ENCODE measurements around the gene NEDD4L. TPM values are rescaled to one million over a fixed set of nuclear protein-coding genes. Genes with fewer than 3 reads are reported as not detected.
"Not testable (repeated sequence)": the region's sequence is repeated elsewhere in the genome, so short reads cannot be mapped to it uniquely, and the experiment has no call there.

NEDD4L gene
- total RNA-seq, 1 experiment from 2014 or later: 54.1 TPM

- DNase-seq (ENCODE audit: low read depth): no peak
These were observed 108.9 kb downstream of the NEDD4L start for GRCh38 chr18:58152891-58153290.

DNA sequence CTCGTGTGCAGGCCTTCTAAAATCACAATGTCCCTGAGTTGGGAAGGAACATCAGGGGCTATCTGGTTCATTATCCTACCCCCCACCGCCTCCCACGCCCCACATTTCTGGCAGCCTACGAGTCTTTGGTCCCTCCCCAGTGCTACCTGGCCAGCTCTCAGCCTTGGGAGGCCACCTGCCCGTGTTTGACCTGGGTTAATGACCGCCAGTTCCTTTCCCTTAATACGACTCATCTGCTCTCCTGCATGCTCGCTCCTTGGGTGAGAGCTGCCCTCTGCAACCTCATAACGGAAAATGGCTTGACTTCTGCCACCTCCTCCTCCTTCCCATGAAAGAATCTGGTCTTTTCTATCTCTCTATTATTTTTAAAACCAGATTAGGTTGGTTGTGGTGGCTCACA lies 112.5 kb downstream of the NEDD4L start:
- no peak for DNase-seq (ENCODE audit: low read depth)

DNA sequence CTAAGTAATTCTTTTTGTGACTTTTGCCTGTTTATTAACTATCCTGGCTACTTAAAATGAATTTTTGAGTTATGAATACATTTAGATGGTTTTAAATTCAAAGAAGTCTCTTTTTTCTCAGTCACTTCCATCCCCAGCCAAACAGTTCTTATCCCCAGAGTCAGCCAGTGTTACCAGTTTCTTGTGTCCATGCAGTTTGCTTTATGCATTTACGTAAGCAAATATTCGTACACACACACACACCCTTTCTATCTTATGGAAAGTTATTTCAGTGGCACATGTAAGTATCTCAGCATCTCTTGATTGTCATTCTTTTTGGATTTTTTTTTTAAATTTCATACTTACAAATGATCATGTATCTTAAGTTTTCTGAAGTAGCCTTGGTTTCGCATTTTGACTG lies 113.2 kb downstream of the NEDD4L start:
- DNase-seq (ENCODE audit: low read depth): no peak

DNA sequence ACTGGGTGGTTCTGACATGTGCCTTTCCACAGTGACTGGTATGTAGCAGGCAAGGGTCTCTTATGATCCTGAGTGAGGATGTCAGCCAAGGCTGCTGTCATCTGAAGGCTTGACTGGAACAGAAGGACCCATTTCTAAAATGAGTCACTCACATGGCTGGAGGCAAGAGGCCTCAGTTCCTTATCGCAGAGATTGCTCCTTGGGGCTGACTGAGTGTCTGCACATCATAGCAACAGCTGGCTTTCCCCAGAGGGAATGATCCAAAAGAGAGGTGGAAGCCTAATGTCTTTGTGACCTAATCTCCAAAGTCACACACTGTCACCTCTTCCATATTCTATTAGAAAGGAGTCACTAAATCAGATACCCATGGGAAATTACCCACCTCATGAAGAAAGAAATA lies 114.0 kb downstream of the NEDD4L start:
- peak; percentile 37 for DNase-seq (ENCODE audit: low read depth)

DNA sequence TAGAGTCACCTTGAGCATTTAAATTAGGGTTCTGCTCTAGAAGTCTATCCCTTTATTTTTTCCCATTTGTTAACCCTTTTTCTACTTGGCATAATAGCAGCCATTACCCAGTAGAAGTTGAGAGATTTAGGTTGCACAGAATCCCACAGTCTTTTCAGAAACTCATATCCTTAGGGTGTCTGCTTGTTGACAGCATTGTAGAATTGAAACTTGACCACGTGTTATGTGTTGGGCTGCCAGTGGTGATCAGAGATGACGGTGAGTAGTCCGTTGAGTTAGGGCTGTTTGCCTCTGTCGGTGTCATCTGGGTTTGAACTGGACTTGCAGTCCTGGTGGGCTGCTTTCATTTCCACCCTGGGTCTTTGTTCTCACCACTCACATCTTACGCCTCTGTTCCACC lies 114.4 kb downstream of the NEDD4L start:
- DNase-seq (ENCODE audit: low read depth): no peak

DNA sequence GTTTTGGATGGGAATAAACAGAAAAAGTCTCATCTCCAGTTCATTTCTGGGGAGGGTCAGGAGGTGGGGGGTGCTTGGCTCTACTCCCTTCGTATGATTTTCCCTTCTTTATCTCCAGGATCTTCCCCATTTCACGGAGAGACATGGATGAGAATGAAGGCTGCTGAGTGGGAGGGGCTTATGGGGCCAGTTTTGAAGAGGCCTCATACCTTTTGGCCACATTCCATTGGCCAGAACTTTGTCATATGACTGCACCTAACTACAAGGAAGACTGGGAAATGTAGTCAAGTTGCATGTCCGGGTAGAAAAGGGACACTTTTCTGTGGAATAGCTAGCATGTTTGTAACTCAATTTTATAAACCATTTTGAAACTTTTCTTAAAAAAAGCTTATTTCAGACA lies 117.6 kb downstream of the NEDD4L start:
- DNase-seq (ENCODE audit: low read depth): peak; percentile 48

DNA sequence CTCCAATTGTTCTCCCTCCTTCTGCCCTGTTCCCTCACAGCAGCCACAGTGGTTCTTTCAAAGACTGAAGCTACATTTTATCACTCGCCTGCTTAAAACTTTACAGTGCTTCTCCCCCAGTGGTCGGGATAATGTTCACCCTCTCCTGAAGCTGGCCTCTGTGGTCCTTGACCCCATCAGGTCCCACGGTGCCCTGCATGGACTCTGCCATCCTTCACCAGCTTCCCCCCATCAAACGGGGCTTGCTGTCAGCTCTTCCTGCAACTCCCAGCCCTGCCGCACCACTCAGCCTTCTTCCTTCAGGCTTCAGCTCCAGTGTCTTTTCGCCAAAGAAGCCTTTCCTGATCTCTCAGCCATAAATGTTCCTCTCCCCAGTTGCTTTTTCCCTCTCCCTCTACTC lies 118.1 kb downstream of the NEDD4L start:
- DNase-seq (ENCODE audit: low read depth): no peak

- DNase-seq (ENCODE audit: low read depth): no peak
These were observed 119.1 kb downstream of the NEDD4L start for GRCh38 chr18:58163004-58163590.

DNA sequence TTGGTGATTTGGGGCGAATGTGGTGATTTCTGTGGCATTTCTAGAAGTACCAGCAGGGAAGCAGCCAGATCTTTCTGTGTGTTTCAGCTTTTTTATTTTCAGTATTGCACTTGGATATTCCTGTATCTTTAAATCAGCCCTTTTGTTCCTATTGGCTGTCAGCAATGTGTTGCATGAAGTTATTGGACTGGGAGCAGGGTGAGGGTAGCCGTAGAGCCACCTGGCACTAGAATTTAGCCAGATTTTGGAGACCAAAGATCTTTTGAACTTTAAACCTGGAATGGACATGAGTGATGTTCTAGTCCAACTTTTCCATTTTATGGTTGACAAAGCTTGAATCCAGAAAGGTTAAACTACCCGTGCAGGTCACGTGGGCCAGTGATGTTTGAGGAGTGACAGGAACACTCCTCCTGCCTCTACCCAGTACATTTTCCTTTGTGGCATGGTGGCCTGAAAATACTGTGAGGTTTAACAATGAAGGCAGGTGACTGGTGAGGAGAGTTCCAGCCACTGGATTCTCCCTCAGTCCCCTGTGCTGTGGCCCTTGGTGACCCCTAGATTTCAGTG lies 122.3 kb downstream of the NEDD4L start:
- no peak for DNase-seq (ENCODE audit: low read depth)

DNA sequence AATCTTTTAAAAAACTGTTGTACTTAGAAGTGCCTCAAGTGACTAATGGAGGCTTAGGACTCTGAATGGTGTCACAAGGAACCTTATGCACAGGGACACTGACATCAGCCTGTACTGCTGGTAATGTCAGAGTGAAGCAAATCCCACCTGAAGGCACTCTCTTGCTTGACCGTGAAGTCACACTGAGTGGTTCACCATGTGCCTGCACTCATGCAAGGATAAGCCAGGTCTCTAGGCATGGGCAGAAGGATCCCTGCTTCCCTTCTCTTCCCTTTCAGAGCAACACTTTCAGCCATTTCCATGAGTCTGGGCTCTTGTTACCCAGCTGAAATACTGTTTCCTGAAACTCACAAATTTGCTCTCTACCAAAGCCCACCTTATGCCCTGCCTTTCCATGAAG lies 123.0 kb downstream of the NEDD4L start:
- DNase-seq (ENCODE audit: low read depth): no peak

- DNase-seq (ENCODE audit: low read depth): peak; percentile 82
These were observed 124.2 kb downstream of the NEDD4L start for GRCh38 chr18:58168221-58168620.

GRCh38 chr18:58168993-58169392 lies 125.0 kb downstream of the NEDD4L start:
- DNase-seq (ENCODE audit: low read depth): no peak

- no peak for DNase-seq (ENCODE audit: low read depth)
These were observed 125.4 kb downstream of the NEDD4L start for GRCh38 chr18:58169472-58169871.

DNA sequence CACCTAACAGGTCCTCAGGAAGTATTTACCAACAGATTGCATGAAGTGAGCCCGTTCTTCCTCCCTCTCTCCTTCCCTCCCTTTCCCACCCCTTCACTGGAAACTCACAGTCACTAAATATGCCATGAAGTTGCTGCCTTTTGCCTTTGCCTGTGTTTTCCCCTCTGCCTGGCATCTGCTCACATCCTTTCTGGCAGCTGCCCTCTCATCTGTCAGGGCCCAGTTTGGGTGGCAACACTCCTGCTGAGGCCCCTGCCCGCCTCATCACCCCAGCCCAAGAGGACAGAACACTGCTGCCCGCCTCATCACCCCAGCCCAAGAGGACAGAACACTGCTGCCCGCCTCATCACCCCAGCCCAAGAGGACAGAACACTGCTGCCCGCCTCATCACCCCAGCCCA lies 126.0 kb downstream of the NEDD4L start:
- not testable (repeated sequence) for DNase-seq (ENCODE audit: low read depth)

DNA sequence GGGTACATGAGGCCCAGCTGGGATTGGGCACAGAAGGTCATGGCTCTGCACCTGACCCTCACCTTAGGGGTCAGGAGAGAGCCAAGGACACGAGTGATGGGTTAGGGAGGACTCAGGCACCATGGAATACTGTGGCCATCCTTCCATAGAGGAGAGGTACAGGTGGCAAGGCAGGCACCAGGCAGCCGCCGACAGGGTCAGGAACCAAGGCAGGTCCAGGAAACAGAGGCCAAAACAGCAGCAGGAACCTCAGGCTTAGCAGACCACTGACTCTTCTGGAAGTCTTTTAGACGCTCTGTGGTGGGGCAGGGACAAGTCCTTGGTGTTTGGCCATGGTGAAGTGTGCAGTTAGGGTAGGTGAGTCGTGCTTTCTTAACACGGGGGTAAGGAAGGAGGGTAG lies 128.0 kb downstream of the NEDD4L start:
- DNase-seq (ENCODE audit: low read depth): no peak

DNA sequence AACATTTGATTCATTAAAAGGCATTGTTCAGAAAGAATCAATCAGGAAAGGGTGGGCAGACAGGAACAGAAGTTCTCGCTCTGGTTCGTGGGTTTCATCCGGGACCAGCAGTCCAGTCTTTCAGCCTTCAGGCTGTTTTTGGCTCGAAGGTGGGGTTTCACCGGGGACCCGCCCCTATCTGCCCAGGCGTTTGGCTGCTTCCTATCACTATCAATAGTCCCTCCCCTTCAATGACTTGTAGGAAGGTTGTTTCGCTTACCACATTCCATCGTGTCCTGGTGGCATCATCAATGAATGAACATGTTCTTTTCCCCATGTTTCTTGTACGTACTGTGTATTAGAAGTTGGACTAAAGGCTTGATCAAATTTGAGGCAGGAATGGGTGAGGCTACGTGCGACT lies 130.3 kb downstream of the NEDD4L start:
- DNase-seq (ENCODE audit: low read depth): no peak

DNA sequence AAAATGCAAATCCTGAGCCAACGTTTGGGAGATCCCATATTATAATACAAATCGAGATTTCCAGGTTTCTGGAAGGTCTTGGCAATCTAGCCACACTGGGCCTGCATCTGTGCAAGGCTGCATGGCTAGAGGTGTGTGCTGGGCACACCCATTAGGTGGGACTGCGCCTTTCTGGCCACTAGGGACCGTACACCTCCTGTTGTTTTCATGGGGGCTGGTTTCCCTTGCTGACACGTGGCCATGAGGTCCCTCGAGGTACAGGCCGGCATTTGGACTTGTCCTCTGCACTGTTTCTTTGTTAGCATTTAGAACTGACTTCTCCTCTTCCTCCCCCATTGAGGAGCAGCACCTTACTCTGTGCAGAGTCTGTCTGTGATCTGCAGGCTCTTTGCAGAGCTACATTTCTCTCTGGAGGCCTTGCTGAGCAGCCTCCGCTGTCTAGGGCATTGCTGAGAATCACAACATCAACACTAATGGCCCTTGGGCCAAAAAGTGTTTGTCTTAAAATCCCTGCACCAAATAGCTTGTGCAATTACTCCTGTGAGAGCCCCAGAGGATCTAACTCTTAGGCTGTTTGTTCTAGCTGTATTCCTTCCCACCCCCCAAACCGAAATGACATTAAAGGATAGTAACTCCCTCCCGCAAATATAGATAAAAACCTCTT lies 131.2 kb downstream of the NEDD4L start:
- no peak for DNase-seq (ENCODE audit: low read depth)

- no peak for DNase-seq (ENCODE audit: low read depth)
These were observed 131.8 kb downstream of the NEDD4L start for GRCh38 chr18:58175786-58176176.

- peak; percentile 96 for DNase-seq (ENCODE audit: low read depth)
These were observed 133.1 kb downstream of the NEDD4L start for GRCh38 chr18:58177004-58177717.

DNA sequence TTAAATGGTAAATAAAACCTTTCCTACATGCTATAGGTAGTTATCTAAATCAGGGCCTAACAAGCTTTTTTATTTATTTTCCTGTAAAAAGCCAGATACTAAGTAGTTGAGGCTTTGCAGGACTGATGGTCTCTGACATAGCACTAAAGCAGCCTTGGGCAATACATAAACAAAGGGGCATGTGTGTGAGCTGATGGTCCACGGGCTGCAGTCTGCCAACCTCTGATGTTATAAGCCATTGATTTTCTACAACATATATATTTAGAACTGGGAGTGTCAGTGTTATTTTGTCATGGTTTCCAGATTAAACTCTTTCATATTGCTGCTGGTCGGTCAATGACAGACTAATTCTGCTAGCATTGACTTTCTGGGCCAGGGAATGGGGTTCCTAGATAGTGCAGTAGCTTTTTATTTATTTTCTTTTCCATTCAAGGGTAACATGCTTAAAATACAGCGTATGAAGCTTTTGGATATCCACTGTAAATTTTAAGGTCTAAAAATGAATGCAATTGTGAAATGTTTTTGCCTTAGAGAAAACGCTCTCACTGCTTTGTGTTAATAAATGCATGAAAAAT lies 134.0 kb downstream of the NEDD4L start:
- DNase-seq (ENCODE audit: low read depth): no peak

- DNase-seq (ENCODE audit: low read depth): no peak
These were observed 134.5 kb downstream of the NEDD4L start for GRCh38 chr18:58178511-58178910.

DNA sequence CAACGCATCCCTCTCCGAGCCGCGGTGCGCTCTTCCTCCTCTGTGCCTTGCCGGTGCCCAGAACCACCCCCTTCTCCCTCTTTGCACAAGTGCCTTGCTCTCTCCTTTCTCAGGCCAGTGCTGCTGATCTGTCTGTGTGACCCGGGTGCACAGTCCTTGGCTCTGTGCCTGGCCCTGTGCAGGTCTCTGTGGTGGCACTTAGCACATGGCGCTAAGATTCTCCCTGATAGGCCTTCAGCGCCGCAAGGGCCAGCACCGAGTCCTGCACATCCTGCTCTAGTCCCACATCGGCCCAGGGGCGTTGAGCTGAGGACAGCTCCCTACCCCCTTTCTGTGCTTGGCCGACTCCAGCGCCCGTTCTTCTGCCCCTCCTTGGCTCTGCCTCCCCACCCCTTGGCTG lies 136.1 kb downstream of the NEDD4L start:
- DNase-seq (ENCODE audit: low read depth): no peak

Data from M059J (cell line).